K562 (cell line): Measurements from ENCODE around the gene TMEM217.

Source experiments
- CREB1 ChIP-seq, 2 experiments: sonication (generic) in 1 of 2; formaldehyde crosslinking in 1 of 2; IDR thresholded peaks; 2 replicates each; pipeline versions ENCODE4 v1.6.1 to v1.8.0; 2012 to 2022; ENCODE audit warnings: inconsistent platforms in 1 of 2, mild to moderate bottlenecking in 1 of 2, missing genetic modification reagents in 1 of 2, moderate library complexity in 1 of 2
- CREB5 ChIP-seq: fragments of 250-450 bp; sonication (Bioruptor Pico); IDR thresholded peaks from 2 replicates; pipeline ENCODE4 v1.5.0; 2020; ENCODE audit warnings: mild to moderate bottlenecking
- CTCF ChIP-seq, 3 experiments: IDR thresholded peaks in 2 of 3; conservative IDR thresholded peaks in 1 of 3; 2 replicates each; pipeline ENCODE4 v1.5.1; 2011 to 2012; ENCODE audit warnings: low read length in 3 of 3, mild to moderate bottlenecking in 3 of 3, control low read depth in 2 of 3, improper control_type of control experiment in 1 of 3, inconsistent platforms in 1 of 3, low read depth in 1 of 3, mixed read lengths in 1 of 3, moderate library complexity in 1 of 3; ENCODE audit not compliant: insufficient read depth in 2 of 3
- POLR2AphosphoS5 ChIP-seq: IDR thresholded peaks from 2 replicates; pipeline ENCODE4 v1.6.1; 2011; ENCODE audit warnings: mild to moderate bottlenecking, low read depth, low read length, moderate library complexity; ENCODE audit not compliant: control insufficient read depth, insufficient read depth
- RERE ChIP-seq: sonication (generic); formaldehyde crosslinking; IDR thresholded peaks from 2 replicates; pipeline ENCODE4 v1.8.0; 2023; ENCODE audit warnings: missing genetic modification reagents, mild to moderate bottlenecking, borderline replicate concordance
- RFX5 ChIP-seq: IDR thresholded peaks from 2 replicates; pipeline ENCODE4 v1.6.1; 2011; ENCODE audit warnings: low read depth, mild to moderate bottlenecking, improper control_type of control experiment, low read length
- SIN3B ChIP-seq: fragments of 450-650 bp; IDR thresholded peaks from 2 replicates; pipeline ENCODE4 v1.6.1; 2017; ENCODE audit warnings: low read depth, mild to moderate bottlenecking, moderate library complexity
- SMARCE1 ChIP-seq: fragments of 450-650 bp; IDR thresholded peaks from 2 replicates; pipeline ENCODE4 v1.7.1; 2016; ENCODE audit warnings: mild to moderate bottlenecking
- SPI1 ChIP-seq: IDR thresholded peaks from 2 replicates; pipeline ENCODE4 v1.6.1; 2011; ENCODE audit warnings: low read depth, low read length, control low read depth, borderline replicate concordance
- U2AF2 ChIP-seq: fragments of 200-400 bp; formaldehyde crosslinking; optimal IDR thresholded peaks from 2 replicates; pipeline ENCODE3; 2017; ENCODE audit warnings: low read depth, mild to moderate bottlenecking, low read length
- ZNF232 ChIP-seq: sonication (generic); formaldehyde crosslinking; IDR thresholded peaks from 2 replicates; pipeline ENCODE4 v1.8.0; 2022; ENCODE audit warnings: mild to moderate bottlenecking, missing genetic modification reagents
- ZNF274 ChIP-seq: IDR thresholded peaks from 2 replicates; pipeline ENCODE4 v1.6.1; 2011; ENCODE audit warnings: low read depth, mild to moderate bottlenecking, low read length, moderate library complexity, borderline replicate concordance
- ZNF3 ChIP-seq: fragments of 250-450 bp; sonication (Bioruptor Pico); IDR thresholded peaks from 2 replicates; pipeline ENCODE4 v1.5.0; 2021; ENCODE audit warnings: mild to moderate bottlenecking, moderate library complexity
- ZNF354B ChIP-seq: fragments of 250-450 bp; sonication (Bioruptor Pico); IDR thresholded peaks from 2 replicates; pipeline ENCODE4 v1.4.0; 2020

GRCh38 chr6:37182736-37183590 lies 75.0 kb downstream of the TMEM217 start:
- TF ChIP-seq CTCF (IDR thresholded peaks at IDR 0.05 in 2 of 3, conservative IDR thresholded peaks at IDR 0.05 in 1 of 3; ENCODE audit: insufficient read depth in 2 of 3, low read depth in 1 of 3, low read length in 3 of 3): no peak
- TF ChIP-seq SPI1: peak; percentile 99
- no peak for TF ChIP-seq CREB1 (IDR thresholded peaks at IDR 0.05)
- no peak for TF ChIP-seq CREB1 (CRISPR knock-in tag; IDR thresholded peaks at IDR 0.05)
- TF ChIP-seq SIN3B: no peak
- no peak for TF ChIP-seq U2AF2
- peak; percentile 88 for TF ChIP-seq POLR2AphosphoS5
- TF ChIP-seq ZNF274: no peak
- TF ChIP-seq RERE (CRISPR knock-in tag): no peak
- TF ChIP-seq ZNF3 (CRISPR knock-in tag): no peak
- TF ChIP-seq ZNF232 (CRISPR knock-in tag): 0 out of 2 replicates have a peak, but pooled peaks have one; percentile 36
- TF ChIP-seq SMARCE1: peak; percentile 95
- no peak for TF ChIP-seq RFX5
- TF ChIP-seq CREB5 (CRISPR knock-in tag): peak; percentile 13; the same call in 1 of the 2 replicates
- TF ChIP-seq ZNF354B (CRISPR knock-in tag): no peak; the same call in 1 of the 2 replicates
